Cardiac muscle cell (in vitro differentiated cells and primary cell): Measurements from ENCODE around the gene CCDC89. TPM values are rescaled to one million over a fixed set of nuclear protein-coding genes. Genes with fewer than 3 reads are reported as not detected.

Source experiments
- DNase-seq, 2 donors: peaks; one replicate each; pipeline versions ENCODE4 v3.0.0 to v3.0.0-alpha.2; 2010 to 2017; ENCODE audit warnings: low read depth in 1 of 2, low spot score in 1 of 2
- H3K27ac ChIP-seq: fragments of 200-600 bp; sonication (generic); 2 replicates; pipeline ENCODE4 v1.5.1; 2016
- H3K27me3 ChIP-seq: fragments of 200-600 bp; sonication (generic); 2 replicates; pipeline ENCODE4 v1.6.0; 2016; ENCODE audit warnings: control low read depth
- H3K36me3 ChIP-seq: fragments of 200-600 bp; sonication (generic); 2 replicates; pipeline ENCODE4 v1.5.1; 2016; ENCODE audit warnings: control low read depth
- H3K4me1 ChIP-seq: fragments of 200-600 bp; sonication (generic); 2 replicates; pipeline ENCODE4 v1.8.1; 2017; ENCODE audit warnings: low read depth, mild to moderate bottlenecking, mixed run types
- H3K4me3 ChIP-seq: fragments of 200-600 bp; sonication (generic); 2 replicates; pipeline ENCODE4 v1.5.1; 2016; ENCODE audit warnings: mild to moderate bottlenecking
- H3K9me3 ChIP-seq: fragments of 200-600 bp; sonication (generic); 2 replicates; pipeline ENCODE4 v1.5.1; 2017; ENCODE audit warnings: low read depth, mild to moderate bottlenecking, control low read depth
- CTCF ChIP-seq: IDR thresholded peaks from 2 replicates; pipeline ENCODE4 v1.5.1; 2012; ENCODE audit warnings: low read depth, mild to moderate bottlenecking, low read length
- polyA plus RNA-seq: library from polyadenylated mRNA; unstranded; fragments of >200 nt; fragmentation: Nextera tagmentation; extraction: Ambion mirVana; gene quantifications from 2 replicates; pipeline ENCODE4 v1.2.1, GENCODE V29; 2016
- total RNA-seq: library from RNA; depleted of rRNA; stranded (reverse); fragments of >200 nt; gene quantifications from 2 replicates; pipeline ENCODE4 v1.2.3, GENCODE V29; 2016

Gene CCDC89
- total and polyA plus RNA-seq, 2 experiments from 2014 or later, result 0.45 to 1.1 TPM

- no peaks in the 10 kb centered on the region for H3K27me3 ChIP-seq
- H3K4me1 ChIP-seq, result no peaks in the 10 kb centered on the region
- no peak overlapping the region for H3K27ac ChIP-seq
- no peaks in the 10 kb centered on the region for H3K36me3 ChIP-seq
- peaks cover 4% of the 10 kb centered on the region for H3K9me3 ChIP-seq
- no peak for DNase-seq
- TF ChIP-seq CTCF, result no peak
- H3K4me3 ChIP-seq, result no peak overlapping the region
These were observed 27.0 kb upstream of the CCDC89 start for GRCh38 chr11:85712953-85713352.

- no peak for DNase-seq
- Histone ChIP-seq H3K4me1 (no peaks in the 10 kb centered on the region), H3K9me3 (peaks cover 4% of the 10 kb centered on the region), H3K36me3 (no peaks in the 10 kb centered on the region), H3K27ac (no peak overlapping the region), H3K4me3 (no peak overlapping the region), H3K27me3 (no peaks in the 10 kb centered on the region)
- TF ChIP-seq CTCF, result no peak
These were observed 24.9 kb upstream of the CCDC89 start for GRCh38 chr11:85710917-85711316.

GRCh38 chr11:85709941-85710702 is 24.1 kb upstream of the CCDC89 start:
- no peak for TF ChIP-seq CTCF
- no peaks in the 10 kb centered on the region for H3K36me3 ChIP-seq
- H3K27me3 ChIP-seq, result no peaks in the 10 kb centered on the region
- no peaks in the 10 kb centered on the region for H3K4me1 ChIP-seq
- no peak overlapping the region for H3K27ac ChIP-seq
- H3K4me3 ChIP-seq, result no peak overlapping the region
- H3K9me3 ChIP-seq, result peaks cover 4% of the 10 kb centered on the region
- no peak for DNase-seq

- no peaks in the 10 kb centered on the region for H3K27me3 ChIP-seq
- TF ChIP-seq CTCF, result no peak
- no peaks in the 10 kb centered on the region for H3K36me3 ChIP-seq
- no peak for DNase-seq
- H3K9me3 ChIP-seq, result no peaks in the 10 kb centered on the region
- H3K4me3 ChIP-seq, result no peak overlapping the region
- H3K4me1 ChIP-seq, result no peaks in the 10 kb centered on the region
- no peak overlapping the region for H3K27ac ChIP-seq
These were observed 19.8 kb upstream of the CCDC89 start for GRCh38 chr11:85705800-85706199.

- no peak for TF ChIP-seq CTCF
- no peak overlapping the region for H3K4me3 ChIP-seq
- H3K9me3 ChIP-seq, result no peaks in the 10 kb centered on the region
- H3K27me3 ChIP-seq, result no peaks in the 10 kb centered on the region
- no peak for DNase-seq
- no peaks in the 10 kb centered on the region for H3K36me3 ChIP-seq
- no peak overlapping the region for H3K27ac ChIP-seq
- H3K4me1 ChIP-seq, result peaks cover 6% of the 10 kb centered on the region
These were observed 19.0 kb upstream of the CCDC89 start for GRCh38 chr11:85704967-85705366.
